Neural cell (in vitro differentiated cells): ENCODE results near the gene GRAMD4. TPM values are rescaled to one million over a fixed set of nuclear protein-coding genes. Genes with fewer than 3 reads are reported as not detected.

Experiments used
- H2AFZ ChIP-seq: fragments of 200-600, 300-800 bp; sonication (generic), shearing (Covaris generic); 2 replicates; pipeline ENCODE4 v1.6.0; 2014; ENCODE audit warnings: low read depth, mild to moderate bottlenecking, antibody characterized with exemption, low read length, moderate library complexity
- H3F3A ChIP-seq: fragments of 200-600 bp; shearing (Covaris generic); 2 replicates; pipeline ENCODE4 v1.6.1; 2016; ENCODE audit warnings: mild to moderate bottlenecking, moderate library complexity, mixed read lengths, antibody characterized with exemption, low read length; ENCODE audit not compliant: insufficient read depth, poor library complexity, severe bottlenecking
- H3K27ac ChIP-seq: fragments of 200-600, 300-800 bp; sonication (generic), shearing (Covaris generic); 2 replicates; pipeline ENCODE4 v1.5.1; 2014; ENCODE audit warnings: mild to moderate bottlenecking, low read length, moderate library complexity
- H3K27me3 ChIP-seq: fragments of 300-800, 200-600 bp; sonication (generic), shearing (Covaris generic); 2 replicates; pipeline ENCODE4 v1.6.0; 2014; ENCODE audit warnings: mild to moderate bottlenecking, low read depth, low read length, moderate library complexity; ENCODE audit not compliant: insufficient read depth
- H3K36me3 ChIP-seq: fragments of 300-800, 200-600 bp; sonication (generic), shearing (Covaris generic); 2 replicates; pipeline ENCODE4 v1.5.1; 2014; ENCODE audit warnings: mild to moderate bottlenecking, antibody characterized with exemption, low read length, moderate library complexity; ENCODE audit not compliant: insufficient read depth
- H3K4me2 ChIP-seq: fragments of 300-800, 200-600 bp; sonication (generic), shearing (Covaris generic); 2 replicates; pipeline ENCODE4 v1.6.0; 2014; ENCODE audit warnings: mild to moderate bottlenecking, low read length
- H3K4me3 ChIP-seq: fragments of 300-800, 200-600 bp; sonication (generic), shearing (Covaris generic); 2 replicates; pipeline ENCODE4 v1.5.1; 2014; ENCODE audit warnings: mild to moderate bottlenecking, low read length, moderate library complexity
- H3K79me2 ChIP-seq: fragments of 200-600 bp; shearing (Covaris generic); replicated peaks from 2 replicates; pipeline ENCODE4 v1.6.0; 2014; ENCODE audit warnings: mild to moderate bottlenecking, low read length, moderate library complexity; ENCODE audit not compliant: insufficient read depth
- H3K9ac ChIP-seq: fragments of 300-800, 200-600 bp; sonication (generic), shearing (Covaris generic); 2 replicates; pipeline ENCODE4 v1.6.1; 2016; ENCODE audit warnings: mild to moderate bottlenecking, low read length, mixed read lengths
- H3K9me2 ChIP-seq: fragments of 200-600 bp; shearing (Covaris generic); 2 replicates; pipeline ENCODE4 v1.6.1; 2016; ENCODE audit warnings: mild to moderate bottlenecking, low read length, mixed read lengths; ENCODE audit not compliant: insufficient read depth
- H3K9me3 ChIP-seq: fragments of 200-600, 300-800 bp; sonication (generic), shearing (Covaris generic); 2 replicates; pipeline ENCODE4 v1.6.1; 2016; ENCODE audit warnings: mild to moderate bottlenecking, mixed run types, low read length, moderate library complexity, mixed read lengths
- H4K20me1 ChIP-seq: fragments of 200-600 bp; shearing (Covaris generic); 2 replicates; pipeline ENCODE4 v1.6.1; 2016; ENCODE audit warnings: mild to moderate bottlenecking, mixed run types; ENCODE audit not compliant: insufficient read depth
- EP300 ChIP-seq: fragments of 450-650 bp; conservative IDR thresholded peaks from 2 replicates; pipeline ENCODE4 v1.6.1; 2014; ENCODE audit warnings: antibody characterized with exemption, mild to moderate bottlenecking, moderate library complexity; ENCODE audit not compliant: poor library complexity, severe bottlenecking
- EZH2 ChIP-seq: fragments of 200-600, 300-800 bp; shearing (Covaris generic), sonication (generic); IDR thresholded peaks from 2 replicates; pipeline ENCODE4 v1.6.1; 2014; ENCODE audit warnings: antibody characterized with exemption, low read length, borderline replicate concordance, mild to moderate bottlenecking; ENCODE audit not compliant: insufficient read depth, poor library complexity, severe bottlenecking
- MXI1 ChIP-seq: fragments of 450-650 bp; conservative IDR thresholded peaks from 2 replicates; pipeline ENCODE4 v1.6.1; 2014; ENCODE audit warnings: antibody characterized with exemption, mild to moderate bottlenecking; ENCODE audit not compliant: poor library complexity, severe bottlenecking
- POLR2AphosphoS5 ChIP-seq: IDR thresholded peaks from 2 replicates; pipeline ENCODE4 v1.6.1; 2012
- RAD21 ChIP-seq: fragments of 450-650 bp; conservative IDR thresholded peaks from 2 replicates; pipeline ENCODE4 v1.6.1; 2014; ENCODE audit warnings: antibody characterized with exemption, mild to moderate bottlenecking, moderate library complexity
- SMC3 ChIP-seq: fragments of 450-650 bp; conservative IDR thresholded peaks from 2 replicates; pipeline ENCODE4 v1.6.1; 2014; ENCODE audit warnings: antibody characterized with exemption, mild to moderate bottlenecking, moderate library complexity; ENCODE audit not compliant: poor library complexity
- TAF1 ChIP-seq: IDR thresholded peaks from 2 replicates; pipeline ENCODE4 v1.6.1; 2012; ENCODE audit warnings: low read depth
- polyA plus RNA-seq: library from polyadenylated mRNA; depleted of rRNA; stranded (reverse); fragments of >200 nt; gene quantifications from 2 replicates; pipeline ENCODE4 v1.2.3, GENCODE V29; 2014
- TF ChIP-seq, protein P1 (sequence below): IDR thresholded peaks from 2 replicates; pipeline ENCODE4 v1.6.1; 2012; ENCODE audit warnings: borderline replicate concordance
- TF ChIP-seq, protein P2 (sequence below): fragments of 450-650 bp; IDR thresholded peaks from 2 replicates; pipeline ENCODE4 v1.5.1; 2014; ENCODE audit warnings: antibody characterized with exemption, mild to moderate bottlenecking, moderate library complexity; ENCODE audit not compliant: poor library complexity, severe bottlenecking

Gene GRAMD4
- polyA plus RNA-seq, 1 donor from 2014 or later: 35.6 TPM

DNA sequence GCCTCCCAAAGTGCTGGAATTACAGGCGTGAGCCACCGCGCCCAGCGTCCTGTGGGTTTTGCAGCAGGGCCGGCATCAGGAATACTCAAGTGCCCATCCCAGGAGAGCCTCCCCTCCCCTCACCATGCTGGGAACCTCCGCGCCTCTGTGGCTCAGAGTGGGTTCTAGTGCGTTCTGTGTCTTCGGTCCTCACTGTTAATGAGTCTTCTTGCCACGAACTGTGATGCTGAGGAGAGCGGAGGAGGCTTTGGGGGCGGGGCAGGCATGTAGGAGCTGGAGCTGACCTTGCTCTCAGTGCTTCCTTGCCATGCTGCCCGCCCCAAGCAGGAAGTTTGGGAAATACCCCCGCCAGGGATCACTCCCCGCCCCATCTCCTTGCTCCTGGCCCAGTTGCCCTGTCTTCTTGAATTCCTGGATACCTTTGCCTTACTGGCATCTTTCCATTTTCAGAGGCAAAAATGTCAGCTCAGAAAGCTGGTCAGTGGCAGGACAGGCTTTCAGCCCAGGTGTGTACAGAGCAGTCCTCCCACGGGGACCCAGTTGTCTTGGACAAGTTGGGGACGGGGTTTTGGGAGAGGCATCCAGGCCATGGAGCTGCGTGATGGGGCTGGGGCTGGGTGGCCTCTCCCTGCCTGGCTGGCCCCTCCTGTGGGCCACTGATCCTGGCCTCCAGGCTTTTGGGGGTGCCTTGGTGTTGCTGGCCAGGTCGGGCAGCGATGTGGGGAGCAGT is 5.1 kb downstream of the GRAMD4 start (continued):
- TF ChIP-seq, protein P1, sequence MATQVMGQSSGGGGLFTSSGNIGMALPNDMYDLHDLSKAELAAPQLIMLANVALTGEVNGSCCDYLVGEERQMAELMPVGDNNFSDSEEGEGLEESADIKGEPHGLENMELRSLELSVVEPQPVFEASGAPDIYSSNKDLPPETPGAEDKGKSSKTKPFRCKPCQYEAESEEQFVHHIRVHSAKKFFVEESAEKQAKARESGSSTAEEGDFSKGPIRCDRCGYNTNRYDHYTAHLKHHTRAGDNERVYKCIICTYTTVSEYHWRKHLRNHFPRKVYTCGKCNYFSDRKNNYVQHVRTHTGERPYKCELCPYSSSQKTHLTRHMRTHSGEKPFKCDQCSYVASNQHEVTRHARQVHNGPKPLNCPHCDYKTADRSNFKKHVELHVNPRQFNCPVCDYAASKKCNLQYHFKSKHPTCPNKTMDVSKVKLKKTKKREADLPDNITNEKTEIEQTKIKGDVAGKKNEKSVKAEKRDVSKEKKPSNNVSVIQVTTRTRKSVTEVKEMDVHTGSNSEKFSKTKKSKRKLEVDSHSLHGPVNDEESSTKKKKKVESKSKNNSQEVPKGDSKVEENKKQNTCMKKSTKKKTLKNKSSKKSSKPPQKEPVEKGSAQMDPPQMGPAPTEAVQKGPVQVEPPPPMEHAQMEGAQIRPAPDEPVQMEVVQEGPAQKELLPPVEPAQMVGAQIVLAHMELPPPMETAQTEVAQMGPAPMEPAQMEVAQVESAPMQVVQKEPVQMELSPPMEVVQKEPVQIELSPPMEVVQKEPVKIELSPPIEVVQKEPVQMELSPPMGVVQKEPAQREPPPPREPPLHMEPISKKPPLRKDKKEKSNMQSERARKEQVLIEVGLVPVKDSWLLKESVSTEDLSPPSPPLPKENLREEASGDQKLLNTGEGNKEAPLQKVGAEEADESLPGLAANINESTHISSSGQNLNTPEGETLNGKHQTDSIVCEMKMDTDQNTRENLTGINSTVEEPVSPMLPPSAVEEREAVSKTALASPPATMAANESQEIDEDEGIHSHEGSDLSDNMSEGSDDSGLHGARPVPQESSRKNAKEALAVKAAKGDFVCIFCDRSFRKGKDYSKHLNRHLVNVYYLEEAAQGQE: no peak
- TF ChIP-seq RAD21: no peak

- Histone ChIP-seq H3K4me3 (no peak overlapping the region), H3K9me2 (no peaks in the 10 kb centered on the region), H4K20me1 (no peaks in the 10 kb centered on the region), H3K4me2 (no peak overlapping the region), H3K36me3 (no peaks in the 10 kb centered on the region), H3K79me2 (no peaks in the 10 kb centered on the region), H2AFZ (no peak overlapping the region), H3K9me3 (peaks cover 3% of the 10 kb centered on the region), H3K27me3 (no peaks in the 10 kb centered on the region), H3K9ac (no peak overlapping the region), H3K27ac (no peak overlapping the region), H3F3A (no peaks in the 10 kb centered on the region)
- TF ChIP-seq MXI1 (no peak), SMC3 (no peak), EZH2 (no peak), TAF1 (no peak), POLR2AphosphoS5 (no peak), RAD21 (no peak), EP300 (no peak)
- TF ChIP-seq, protein P1: no peak
- TF ChIP-seq, protein P2, sequence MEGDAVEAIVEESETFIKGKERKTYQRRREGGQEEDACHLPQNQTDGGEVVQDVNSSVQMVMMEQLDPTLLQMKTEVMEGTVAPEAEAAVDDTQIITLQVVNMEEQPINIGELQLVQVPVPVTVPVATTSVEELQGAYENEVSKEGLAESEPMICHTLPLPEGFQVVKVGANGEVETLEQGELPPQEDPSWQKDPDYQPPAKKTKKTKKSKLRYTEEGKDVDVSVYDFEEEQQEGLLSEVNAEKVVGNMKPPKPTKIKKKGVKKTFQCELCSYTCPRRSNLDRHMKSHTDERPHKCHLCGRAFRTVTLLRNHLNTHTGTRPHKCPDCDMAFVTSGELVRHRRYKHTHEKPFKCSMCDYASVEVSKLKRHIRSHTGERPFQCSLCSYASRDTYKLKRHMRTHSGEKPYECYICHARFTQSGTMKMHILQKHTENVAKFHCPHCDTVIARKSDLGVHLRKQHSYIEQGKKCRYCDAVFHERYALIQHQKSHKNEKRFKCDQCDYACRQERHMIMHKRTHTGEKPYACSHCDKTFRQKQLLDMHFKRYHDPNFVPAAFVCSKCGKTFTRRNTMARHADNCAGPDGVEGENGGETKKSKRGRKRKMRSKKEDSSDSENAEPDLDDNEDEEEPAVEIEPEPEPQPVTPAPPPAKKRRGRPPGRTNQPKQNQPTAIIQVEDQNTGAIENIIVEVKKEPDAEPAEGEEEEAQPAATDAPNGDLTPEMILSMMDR: no peak
These were observed 5.7 kb downstream of the GRAMD4 start for GRCh38 chr22:46625843-46626349.
